NT2/D1 (cell line): Measurements from ENCODE around the gene RARG.

Source experiments
- SUZ12 ChIP-seq: IDR thresholded peaks from 2 replicates; pipeline ENCODE4 v1.6.1; 2011; ENCODE audit not compliant: insufficient read length, insufficient read depth; ENCODE audit errors: extremely low read depth
- YY1 ChIP-seq: IDR thresholded peaks from 2 replicates; pipeline ENCODE4 v1.6.1; 2011; ENCODE audit not compliant: insufficient read length, insufficient read depth
- ZNF274 ChIP-seq: IDR thresholded peaks from 2 replicates; pipeline ENCODE4 v1.6.1; 2011; ENCODE audit warnings: mild to moderate bottlenecking, low read depth, low read length

DNA sequence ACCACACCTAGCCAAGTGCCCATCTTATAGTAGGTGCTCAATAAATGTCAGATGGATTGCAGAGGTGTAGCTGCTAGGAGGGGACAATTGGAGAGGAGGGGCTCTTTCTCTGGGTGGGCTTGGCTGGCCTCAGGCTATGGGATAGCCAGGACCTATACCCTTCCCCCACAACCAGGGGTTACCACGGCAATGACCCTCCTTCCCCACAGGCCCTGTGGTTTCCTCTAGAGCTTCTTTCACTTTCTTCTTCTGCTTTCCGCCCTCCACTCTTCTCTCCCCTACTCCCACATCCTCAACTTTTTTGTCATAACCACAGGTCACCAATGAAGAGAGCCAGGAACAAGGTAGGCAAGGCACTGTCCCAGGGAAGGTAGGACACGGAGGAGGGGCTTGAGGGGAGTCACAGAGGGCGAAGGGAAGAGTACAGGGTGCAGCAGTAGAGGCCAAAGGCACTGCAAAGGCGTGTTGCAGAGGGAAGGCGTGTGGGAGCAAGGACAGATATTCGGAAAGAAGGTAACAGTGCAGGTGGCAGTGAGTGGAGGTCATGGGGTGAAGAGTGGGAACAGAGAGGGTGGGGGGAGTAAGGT is 23.0 kb downstream of the RARG start:
- TF ChIP-seq YY1: no peak
- no peak for TF ChIP-seq SUZ12
- no peak for TF ChIP-seq ZNF274
